Ovary (tissue), 3 donors: ENCODE measurements around the gene ARMC2.

Experiments used
- CTCF ChIP-seq, 3 donors: fragments of 450-650 bp in 2 of 3; fragments of 200-600 bp in 1 of 3; IDR thresholded peaks; one replicate each; pipeline versions ENCODE4 v1.5.1 to v1.8.0; 2016 to 2022; ENCODE audit warnings: antibody characterized with exemption in 3 of 3, mild to moderate bottlenecking in 1 of 3
- EP300 ChIP-seq: sonication (generic); formaldehyde crosslinking; IDR thresholded peaks from one replicate; pipeline ENCODE4 v1.6.1; 2017; ENCODE audit warnings: antibody characterized with exemption
- POLR2A ChIP-seq: fragments of 450-650 bp; IDR thresholded peaks from one replicate; pipeline ENCODE4 v1.6.1; 2017; ENCODE audit warnings: antibody characterized with exemption, mild to moderate bottlenecking, moderate library complexity
- donor health status: DM: no; HTN: no; CAD: no.

GRCh38 chr6:108874470-108875160 lies 26.4 kb downstream of the ARMC2 start:
- TF ChIP-seq CTCF (IDR thresholded peaks at IDR 0.05) (no peak), POLR2A (no peak), EP300 (no peak)
